OCI-LY7 (cell line): ENCODE results near the gene S100B. TPM values are rescaled to one million over a fixed set of nuclear protein-coding genes. Genes with fewer than 3 reads are reported as not detected.

Experiments
- BruUV-seq: library from RNA; stranded (reverse); fragments of 400-500 nt; replicated peaks from 2 replicates; lab custom pipeline; 2021; lab: Mats Ljungman, UMichigan
- CTCF ChIA-PET: fragments of 300-600 bp; sonication (Branson Sonifier 250); formaldehyde crosslinking; loops from one replicate; lab custom pipeline; 2022; ENCODE audit warnings: antibody characterized with exemption; ENCODE audit not compliant: unreplicated experiment; lab: Charles Lee
- POLR2A ChIA-PET: fragments of 300-600 bp; sonication (Branson Sonifier 250); formaldehyde crosslinking; loops from one replicate; lab custom pipeline; 2022; ENCODE audit warnings: antibody characterized with exemption; lab: Charles Lee
- DNase-seq: peaks from one replicate; pipeline ENCODE4 v3.0.0-alpha.2; 2015; ENCODE audit warnings: low spot score
- H2AFZ ChIP-seq: fragments of 200-600 bp; sonication (generic), shearing (Covaris generic); 2 replicates; pipeline ENCODE4 v1.6.1; 2014; ENCODE audit warnings: mild to moderate bottlenecking, antibody characterized with exemption, low read length, moderate library complexity
- H3K27ac ChIP-seq: fragments of 200-600 bp; sonication (generic); 2 replicates; pipeline ENCODE4 v1.5.1; 2014; ENCODE audit warnings: mixed run types, low read depth, mild to moderate bottlenecking, moderate library complexity, low read length, inconsistent platforms; ENCODE audit not compliant: poor library complexity, severe bottlenecking
- H3K36me3 ChIP-seq: fragments of 200-600 bp; sonication (generic); 2 replicates; pipeline ENCODE4 v1.6.1; 2014; ENCODE audit warnings: mild to moderate bottlenecking, antibody characterized with exemption, low read length, moderate library complexity, mixed read lengths; ENCODE audit not compliant: insufficient read depth
- H3K4me1 ChIP-seq: fragments of 200-600 bp; sonication (generic); 2 replicates; pipeline ENCODE4 v1.5.1; 2014; ENCODE audit warnings: mild to moderate bottlenecking, low read length; ENCODE audit not compliant: insufficient read depth, poor library complexity, severe bottlenecking
- H3K4me2 ChIP-seq: fragments of 200-600 bp; sonication (generic); 2 replicates; pipeline ENCODE4 v1.6.1; 2014; ENCODE audit warnings: mild to moderate bottlenecking, low read length
- H3K4me3 ChIP-seq: fragments of 200-600 bp; sonication (generic); 2 replicates; pipeline ENCODE4 v1.5.1; 2014; ENCODE audit warnings: mild to moderate bottlenecking, low read depth, low read length; ENCODE audit not compliant: poor library complexity, severe bottlenecking
- H3K79me2 ChIP-seq: fragments of 200-600 bp; sonication (generic); 2 replicates; pipeline ENCODE4 v1.6.1; 2016; ENCODE audit warnings: low read depth, mild to moderate bottlenecking, low read length, moderate library complexity, mixed read lengths; ENCODE audit not compliant: insufficient read depth
- H3K9me2 ChIP-seq: fragments of 200-600 bp; sonication (generic); 2 replicates; pipeline ENCODE4 v1.6.1; 2016; ENCODE audit warnings: mild to moderate bottlenecking, low read length, mixed read lengths; ENCODE audit not compliant: insufficient read depth
- H3K9me3 ChIP-seq: fragments of 200-600 bp; sonication (generic); 2 replicates; pipeline ENCODE4 v1.6.1; 2014; ENCODE audit warnings: mild to moderate bottlenecking, mixed run types, low read length, mixed read lengths
- H4K20me1 ChIP-seq: fragments of 200-600 bp; sonication (generic); 2 replicates; pipeline ENCODE4 v1.6.1; 2014; ENCODE audit warnings: mild to moderate bottlenecking, antibody characterized with exemption, low read length, moderate library complexity, mixed read lengths; ENCODE audit not compliant: insufficient read depth
- EZH2phosphoT487 ChIP-seq: fragments of 200-600 bp; sonication (generic); IDR thresholded peaks from 2 replicates; pipeline ENCODE4 v1.6.1; 2018; ENCODE audit warnings: low read depth, borderline replicate concordance, mild to moderate bottlenecking, mixed run types, antibody characterized with exemption, low read length, moderate library complexity, mixed read lengths
- intact Hi-C: fragments of 100-400 bp; cut with micrococcal nuclease; formaldehyde crosslinking; loops from one replicate; pipeline ENCODE4 v1.10.0; 2022; ENCODE audit not compliant: unreplicated experiment
- total RNA-seq, 2 experiments: library from RNA; depleted of rRNA in 1 of 2; stranded (reverse); fragments of >200 nt in 1 of 2; shearing (Covaris generic) in 1 of 2; gene quantifications; 2 replicates each; pipeline ENCODE4 v1.2.3, GENCODE V29; 2014 to 2022
- TF ChIP-seq, protein P1 (sequence below): fragments of 200-600 bp; sonication (generic); conservative IDR thresholded peaks from 2 replicates; pipeline ENCODE4 v1.5.1; 2014; ENCODE audit warnings: mild to moderate bottlenecking, antibody characterized with exemption, low read length, moderate library complexity, mixed read lengths

Gene S100B
- total RNA-seq, 2 experiments from 2014 or later = not detected

DNA sequence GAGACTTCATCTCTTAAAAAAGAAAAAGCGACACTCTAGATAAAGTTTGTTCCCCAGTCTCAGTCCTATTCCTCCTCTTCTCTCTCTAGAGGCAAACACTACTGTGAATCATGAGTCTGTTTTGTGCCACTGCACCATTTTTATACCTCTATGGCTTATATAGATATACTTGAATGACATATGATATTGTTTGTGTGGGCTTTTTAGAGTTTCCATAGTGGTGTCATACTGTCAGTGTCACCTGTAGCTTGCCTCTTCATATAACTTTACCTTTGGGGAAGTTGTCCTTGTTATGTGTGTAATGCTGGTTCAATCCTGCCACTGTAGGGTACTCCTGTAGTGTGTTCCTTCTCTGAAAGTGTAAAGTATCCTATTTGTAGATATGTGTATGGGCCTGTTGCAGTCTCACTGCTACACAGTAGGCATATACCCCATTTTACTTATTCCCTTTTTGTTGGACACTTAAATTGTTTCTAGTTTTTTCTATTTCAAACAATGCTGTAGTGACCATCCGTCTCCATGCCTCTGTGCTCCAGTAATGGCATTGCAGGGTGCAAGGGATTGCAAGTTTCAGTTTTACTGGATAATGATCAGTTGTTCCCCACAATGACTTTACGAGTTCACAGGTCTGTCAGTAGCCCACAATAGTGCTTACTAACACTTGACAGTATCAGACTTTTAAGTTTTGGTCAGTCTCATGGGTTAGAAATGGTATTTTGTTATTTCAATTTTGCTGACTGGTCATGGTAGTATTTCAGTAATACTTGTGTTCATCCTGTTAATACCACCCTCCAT lies 33.3 kb upstream of the S100B start:
- Histone ChIP-seq H3K27ac (no peak overlapping the region), H3K4me1 (peaks cover 20% of the 10 kb centered on the region), H2AFZ (no peak overlapping the region), H3K4me2 (no peak overlapping the region), H3K9me3 (no peaks in the 10 kb centered on the region), H3K79me2 (no peaks in the 10 kb centered on the region), H3K4me3 (no peak overlapping the region), H3K9me2 (no peaks in the 10 kb centered on the region), H3K36me3 (0 out of 2 replicates have a peak, but pooled peaks cover 5% of the 10 kb centered on the region), H4K20me1 (no peaks in the 10 kb centered on the region)
- TF ChIP-seq EZH2phosphoT487 = no peak
- TF ChIP-seq, protein P1, sequence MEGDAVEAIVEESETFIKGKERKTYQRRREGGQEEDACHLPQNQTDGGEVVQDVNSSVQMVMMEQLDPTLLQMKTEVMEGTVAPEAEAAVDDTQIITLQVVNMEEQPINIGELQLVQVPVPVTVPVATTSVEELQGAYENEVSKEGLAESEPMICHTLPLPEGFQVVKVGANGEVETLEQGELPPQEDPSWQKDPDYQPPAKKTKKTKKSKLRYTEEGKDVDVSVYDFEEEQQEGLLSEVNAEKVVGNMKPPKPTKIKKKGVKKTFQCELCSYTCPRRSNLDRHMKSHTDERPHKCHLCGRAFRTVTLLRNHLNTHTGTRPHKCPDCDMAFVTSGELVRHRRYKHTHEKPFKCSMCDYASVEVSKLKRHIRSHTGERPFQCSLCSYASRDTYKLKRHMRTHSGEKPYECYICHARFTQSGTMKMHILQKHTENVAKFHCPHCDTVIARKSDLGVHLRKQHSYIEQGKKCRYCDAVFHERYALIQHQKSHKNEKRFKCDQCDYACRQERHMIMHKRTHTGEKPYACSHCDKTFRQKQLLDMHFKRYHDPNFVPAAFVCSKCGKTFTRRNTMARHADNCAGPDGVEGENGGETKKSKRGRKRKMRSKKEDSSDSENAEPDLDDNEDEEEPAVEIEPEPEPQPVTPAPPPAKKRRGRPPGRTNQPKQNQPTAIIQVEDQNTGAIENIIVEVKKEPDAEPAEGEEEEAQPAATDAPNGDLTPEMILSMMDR = no peak
- ChIA-PET CTCF (no interaction called here), POLR2A (interaction anchor here (0.5 to 1.1 kb wide), 2 partner anchors 20 to 91 kb away, joined by 3 to 6 read pairs; no protein-coding TSS in a partner anchor)
- BruUV-seq = no TSS peak
- no peak for DNase-seq
- intact Hi-C loops = no loop called here

DNA sequence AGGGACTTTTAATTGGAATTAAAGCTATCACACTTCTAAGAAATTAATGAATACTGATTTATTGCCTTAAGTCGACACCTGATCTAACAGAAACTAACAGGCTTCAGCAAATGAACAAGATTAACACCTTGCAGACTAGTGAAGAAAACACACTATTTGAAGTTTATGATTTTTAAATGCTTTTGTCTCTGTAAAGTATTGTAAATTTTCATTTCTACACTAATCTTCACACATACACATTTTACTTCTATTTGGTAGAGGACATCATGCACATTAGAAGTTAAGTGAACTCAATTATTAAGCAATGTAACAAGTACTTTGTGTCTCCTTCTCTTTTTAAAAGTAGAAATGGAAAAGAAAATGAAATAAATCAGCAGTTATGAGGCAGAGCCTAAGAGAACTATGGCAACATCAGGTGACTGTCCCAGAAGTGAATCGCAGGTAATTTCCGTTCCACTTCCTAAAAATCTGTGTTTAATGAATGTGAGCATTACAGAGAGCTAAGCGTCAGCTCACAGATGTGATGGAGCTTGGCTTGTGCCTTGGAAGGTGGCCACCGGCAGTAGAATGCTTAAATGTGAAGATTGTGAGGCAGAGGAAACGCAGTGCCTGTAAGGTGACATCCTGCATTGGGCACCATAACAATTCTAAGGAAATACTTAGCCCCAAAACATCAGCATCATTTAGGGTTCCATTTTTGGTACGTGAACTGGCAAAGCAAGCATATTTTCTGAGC lies 31.8 kb upstream of the S100B start:
- POLR2A ChIA-PET = interaction anchor here (0.7 to 1.1 kb wide), 2 partner anchors 19 to 302 kb away, joined by 3 read pairs; no protein-coding TSS in a partner anchor
- intact Hi-C loops = no loop called here
- no peak overlapping the region for H3K27ac ChIP-seq
- H3K4me1 ChIP-seq = peaks cover 20% of the 10 kb centered on the region
- H3K4me2 ChIP-seq = peak overlapping the region; percentile 79
- H3K36me3 ChIP-seq = 0 out of 2 replicates have a peak, but pooled peaks cover 5% of the 10 kb centered on the region
- H3K79me2 ChIP-seq = no peaks in the 10 kb centered on the region
- peak overlapping the region; percentile 79 for H3K4me3 ChIP-seq
- no peak overlapping the region for H2AFZ ChIP-seq
- no peaks in the 10 kb centered on the region for H4K20me1 ChIP-seq
- TF ChIP-seq EZH2phosphoT487 = no peak
- TF ChIP-seq, protein P1 = no peak
- CTCF ChIA-PET = no interaction called here
- H3K9me3 ChIP-seq = no peaks in the 10 kb centered on the region
- TSS peak; percentile 51 for BruUV-seq
- no peak for DNase-seq
- H3K9me2 ChIP-seq = no peaks in the 10 kb centered on the region
